MCF 10A (cell line): ENCODE measurements around the gene TIMP3. TPM values are rescaled to one million over a fixed set of nuclear protein-coding genes. Genes with fewer than 3 reads are reported as not detected.

ENCODE experiments used
- BruUV-seq: library from RNA; stranded (reverse); fragments of 400-500 nt; replicated peaks from 2 replicates; lab custom pipeline; 2021; lab: Mats Ljungman, UMichigan
- CTCF ChIA-PET: fragments of 300-600 bp; sonication (Branson Sonifier 250); formaldehyde crosslinking; extraction: SDS; loops from one replicate; lab custom pipeline; 2021; ENCODE audit warnings: antibody characterized with exemption, inconsistent platforms; lab: Yijun Ruan, JAX
- POLR2A ChIA-PET: fragments of 300-600, 350-650 bp; sonication (Branson Sonifier 250); formaldehyde crosslinking; extraction: SDS; loops from one replicate; lab custom pipeline; 2020; ENCODE audit warnings: antibody characterized with exemption, inconsistent platforms; lab: Yijun Ruan, JAX
- DNase-seq: peaks from one replicate; pipeline ENCODE4 v3.0.0-alpha.2; 2018; ENCODE audit not compliant: unreplicated experiment
- H3K27ac Mint-ChIP-seq: one replicate; pipeline ENCODE4 v1.8.0; 2022; ENCODE audit warnings: mild to moderate bottlenecking, low read depth, mixed read lengths; ENCODE audit not compliant: unreplicated experiment
- H3K27me3 Mint-ChIP-seq: one replicate; pipeline ENCODE4 v1.8.0; 2022; ENCODE audit warnings: mixed read lengths; ENCODE audit not compliant: insufficient read depth, unreplicated experiment
- H3K36me3 Mint-ChIP-seq: one replicate; pipeline ENCODE4 v1.8.0; 2022; ENCODE audit warnings: mild to moderate bottlenecking, moderate library complexity, mixed read lengths; ENCODE audit not compliant: insufficient read depth, unreplicated experiment
- H3K4me1 Mint-ChIP-seq: one replicate; pipeline ENCODE4 v1.8.0; 2022; ENCODE audit warnings: mixed read lengths; ENCODE audit not compliant: insufficient read depth, unreplicated experiment
- H3K4me3 Mint-ChIP-seq: one replicate; pipeline ENCODE4 v1.8.0; 2022; ENCODE audit warnings: mild to moderate bottlenecking, moderate library complexity, mixed read lengths; ENCODE audit not compliant: unreplicated experiment
- H3K9me3 Mint-ChIP-seq: one replicate; pipeline ENCODE4 v1.8.0; 2022; ENCODE audit warnings: mixed read lengths; ENCODE audit not compliant: unreplicated experiment
- intact Hi-C: fragments of 100-400 bp; cut with micrococcal nuclease; formaldehyde crosslinking; loops from 2 replicates; pipeline ENCODE4 v1.14.1; 2022
- total RNA-seq: library from RNA; stranded (reverse); gene quantifications from 2 replicates; pipeline ENCODE4 v1.2.3, GENCODE V29; 2022
- TF ChIP-seq, protein P1 (sequence below): fragments of 200-600 bp; IDR thresholded peaks from one replicate; pipeline ENCODE4 v1.8.0; 2022; ENCODE audit warnings: antibody characterized with exemption, mild to moderate bottlenecking; ENCODE audit not compliant: unreplicated experiment

TIMP3 gene
- total RNA-seq, 1 experiment from 2014 or later, result 50.6 TPM

DNA sequence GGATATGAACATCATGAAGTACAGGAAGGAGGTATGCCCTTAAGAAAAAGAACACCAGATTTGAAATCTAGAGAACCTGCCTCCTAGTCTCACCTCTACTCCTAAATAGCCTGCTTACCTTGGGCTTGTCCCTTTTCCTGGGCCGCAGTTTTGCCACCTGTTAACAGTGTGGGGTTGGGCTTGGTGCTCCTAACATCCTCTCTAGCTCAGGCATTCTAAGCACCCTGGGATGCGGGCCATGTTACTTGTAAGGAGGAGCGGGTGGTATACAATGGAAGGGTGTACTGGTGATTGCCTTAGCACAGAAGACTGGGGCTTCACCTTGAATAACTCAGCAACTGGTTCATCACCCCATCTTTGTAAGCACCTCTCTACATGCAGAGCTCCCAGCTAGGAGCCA lies 48.7 kb downstream of the TIMP3 start:
- POLR2A ChIA-PET, result interaction anchor here (0.7 to 1.0 kb wide), 2 partner anchors 10 to 257 kb away, joined by 3 read pairs; no protein-coding TSS in a partner anchor
- Mint-ChIP-seq H3K36me3 (peaks cover 41% of the 10 kb centered on the region), H3K9me3 (no peaks in the 10 kb centered on the region), H3K4me1 (peaks cover 15% of the 10 kb centered on the region), H3K27ac (no peak overlapping the region), H3K4me3 (no peak overlapping the region), H3K27me3 (no peaks in the 10 kb centered on the region)
- TF ChIP-seq, protein P1, sequence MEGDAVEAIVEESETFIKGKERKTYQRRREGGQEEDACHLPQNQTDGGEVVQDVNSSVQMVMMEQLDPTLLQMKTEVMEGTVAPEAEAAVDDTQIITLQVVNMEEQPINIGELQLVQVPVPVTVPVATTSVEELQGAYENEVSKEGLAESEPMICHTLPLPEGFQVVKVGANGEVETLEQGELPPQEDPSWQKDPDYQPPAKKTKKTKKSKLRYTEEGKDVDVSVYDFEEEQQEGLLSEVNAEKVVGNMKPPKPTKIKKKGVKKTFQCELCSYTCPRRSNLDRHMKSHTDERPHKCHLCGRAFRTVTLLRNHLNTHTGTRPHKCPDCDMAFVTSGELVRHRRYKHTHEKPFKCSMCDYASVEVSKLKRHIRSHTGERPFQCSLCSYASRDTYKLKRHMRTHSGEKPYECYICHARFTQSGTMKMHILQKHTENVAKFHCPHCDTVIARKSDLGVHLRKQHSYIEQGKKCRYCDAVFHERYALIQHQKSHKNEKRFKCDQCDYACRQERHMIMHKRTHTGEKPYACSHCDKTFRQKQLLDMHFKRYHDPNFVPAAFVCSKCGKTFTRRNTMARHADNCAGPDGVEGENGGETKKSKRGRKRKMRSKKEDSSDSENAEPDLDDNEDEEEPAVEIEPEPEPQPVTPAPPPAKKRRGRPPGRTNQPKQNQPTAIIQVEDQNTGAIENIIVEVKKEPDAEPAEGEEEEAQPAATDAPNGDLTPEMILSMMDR, result no peak
- intact Hi-C loops, result no loop called here
- DNase-seq, result no peak
- CTCF ChIA-PET, result interaction anchor here (0.5 to 1.5 kb wide), 4 partner anchors 8 to 150 kb away, joined by 3 to 7 read pairs (median 4); no protein-coding TSS in a partner anchor
- no TSS peak for BruUV-seq

DNA sequence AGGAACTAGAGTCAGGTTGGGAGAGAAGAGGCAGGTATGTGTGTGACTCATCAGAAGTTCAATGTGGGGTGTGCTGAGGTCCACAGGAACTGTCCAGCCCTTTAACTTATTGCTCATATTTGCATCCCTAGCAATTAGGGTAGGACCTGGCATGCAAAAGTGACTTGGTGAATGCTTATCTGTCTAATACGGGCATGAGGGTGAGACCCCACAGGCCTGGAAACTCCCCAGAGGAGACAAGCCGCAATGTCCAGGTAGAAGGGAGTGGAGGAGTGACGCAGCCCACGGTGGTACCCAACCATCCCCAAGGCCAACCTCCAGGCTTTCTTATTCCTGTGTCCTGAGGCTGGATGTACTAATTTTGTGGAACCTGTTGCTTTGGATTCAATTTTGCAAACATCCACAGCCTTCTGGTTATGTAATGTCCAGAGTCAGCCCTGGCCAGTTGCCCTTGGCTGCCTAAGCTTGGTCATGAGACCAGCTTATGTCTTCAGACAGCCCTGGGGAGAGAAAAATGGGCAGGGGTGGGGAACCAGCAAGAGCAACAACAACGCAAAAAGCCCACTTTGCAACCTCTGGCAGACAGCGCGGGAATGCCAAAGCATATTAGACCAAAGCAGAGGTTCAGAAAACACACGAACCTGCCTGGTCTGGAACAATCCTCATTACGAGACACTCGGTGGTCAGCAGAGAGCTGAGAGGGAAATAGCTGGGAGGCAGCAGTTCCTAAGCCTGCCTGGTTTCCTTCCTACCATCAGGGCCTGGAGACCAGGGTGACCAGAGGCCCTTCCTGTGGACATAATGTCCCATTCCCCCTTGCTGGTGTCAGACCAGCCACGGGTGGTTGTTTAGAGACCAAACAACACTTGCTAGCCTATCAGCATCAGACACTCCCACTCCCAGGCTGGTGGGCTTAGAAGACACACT lies 49.3 kb downstream of the TIMP3 start:
- Mint-ChIP-seq H3K9me3 (no peaks in the 10 kb centered on the region), H3K36me3 (peaks cover 44% of the 10 kb centered on the region), H3K27me3 (no peaks in the 10 kb centered on the region), H3K4me3 (no peak overlapping the region), H3K27ac (no peak overlapping the region), H3K4me1 (peaks cover 15% of the 10 kb centered on the region)
- TF ChIP-seq, protein P1, result no peak
- intact Hi-C loops, result no loop called here
- BruUV-seq, result no TSS peak
- CTCF ChIA-PET, result interaction anchor here (0.5 to 1.4 kb wide), 3 partner anchors 31 to 149 kb away, joined by 3 to 4 read pairs (median 3); no protein-coding TSS in a partner anchor
- no peak for DNase-seq
- POLR2A ChIA-PET, result interaction anchor here (1.0 kb wide), 1 partner anchor 9 kb away, joined by 3 read pairs; no protein-coding TSS in a partner anchor

DNA sequence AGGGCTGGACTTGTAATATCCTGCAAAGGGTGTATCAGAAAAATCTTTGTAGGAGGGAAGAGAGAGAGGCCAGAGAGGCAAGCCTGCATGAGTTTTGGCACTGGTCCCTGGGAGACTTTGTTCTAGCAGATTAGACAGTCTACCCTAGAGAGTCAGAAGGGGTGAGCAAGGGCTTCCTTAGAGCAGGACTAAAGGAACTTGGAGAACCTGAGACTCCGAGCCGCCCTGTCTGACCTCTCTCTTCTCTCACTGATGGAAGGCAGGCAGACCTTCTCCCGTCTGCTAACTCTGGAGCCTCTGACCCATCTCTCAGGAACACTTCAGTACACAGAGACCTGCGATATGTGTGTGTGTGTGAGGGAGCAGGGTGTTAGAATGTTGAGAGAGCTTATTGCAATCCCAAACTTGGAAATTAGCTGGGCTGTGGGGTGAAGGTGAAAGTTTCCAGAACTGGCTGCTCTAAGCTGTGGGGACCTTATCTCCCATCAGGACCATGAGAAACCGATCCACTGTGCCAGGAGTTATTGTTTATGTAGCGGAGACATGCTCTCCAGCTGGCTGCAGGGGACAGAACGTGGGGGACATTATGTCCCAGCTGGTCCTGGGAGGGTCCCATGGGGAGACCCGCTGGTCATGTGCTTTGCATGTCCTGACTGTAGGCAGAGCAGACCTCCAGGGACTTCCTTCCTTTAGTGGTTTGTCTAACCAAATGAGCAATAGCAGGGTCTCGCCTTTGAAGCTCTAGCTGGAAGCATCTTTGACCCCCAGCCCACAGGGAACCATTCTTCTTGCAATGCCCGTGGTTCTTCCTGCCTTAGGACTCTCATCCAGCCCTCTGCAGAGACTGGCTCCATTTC lies 51.1 kb downstream of the TIMP3 start:
- Mint-ChIP-seq H3K27me3 (no peaks in the 10 kb centered on the region), H3K27ac (no peak overlapping the region), H3K4me1 (peaks cover 4% of the 10 kb centered on the region), H3K36me3 (peaks cover 56% of the 10 kb centered on the region), H3K9me3 (no peaks in the 10 kb centered on the region), H3K4me3 (no peak overlapping the region)
- POLR2A ChIA-PET, result no interaction called here
- TF ChIP-seq, protein P1, result no peak
- no TSS peak for BruUV-seq
- no peak for DNase-seq
- CTCF ChIA-PET, result interaction anchor here (0.6 to 1.8 kb wide), 2 partner anchors 56 to 746 kb away, joined by 3 to 5 read pairs; no protein-coding TSS in a partner anchor
- intact Hi-C loops, result no loop called here
